Stimulated activated naive CD8-positive, alpha-beta T cell treated with anti-CD3 and anti-CD28 coated beads, Interleukin-15, amount 100 ng/mL, for 72 hours (primary cell): ENCODE measurements around the gene ZNF439.
"Not testable (repeated sequence)": the region's sequence is repeated elsewhere in the genome, so short reads cannot be mapped to it uniquely, and the experiment has no call there.

Experiments
- ATAC-seq: fragments of 150-1000 bp; cut with Tn5 transposase; 2 replicates; pipeline ENCODE4 v1.10.0; 2021; ENCODE audit warnings: mild to moderate bottlenecking, moderate library complexity
- DNase-seq, 2 donors: peaks; one replicate each; pipeline ENCODE4 v3.0.0; 2021 to 2022
- H3K27ac Mint-ChIP-seq, 2 donors: one replicate each; pipeline ENCODE4 v1.8.0; 2022; ENCODE audit warnings: mild to moderate bottlenecking in 2 of 2, mixed read lengths in 2 of 2, moderate library complexity in 2 of 2
- H3K27me3 Mint-ChIP-seq: one replicate; pipeline ENCODE4 v1.8.0; 2022; ENCODE audit warnings: mixed read lengths
- H3K4me1 Mint-ChIP-seq: one replicate; pipeline ENCODE4 v1.8.0; 2022; ENCODE audit warnings: mild to moderate bottlenecking, mixed read lengths
- H3K4me3 Mint-ChIP-seq, 2 donors: one replicate each; pipeline ENCODE4 v1.8.0; 2022; ENCODE audit warnings: mild to moderate bottlenecking in 2 of 2, mixed read lengths in 2 of 2, moderate library complexity in 1 of 2
- H3K9me3 Mint-ChIP-seq, 2 donors: one replicate each; pipeline ENCODE4 v1.8.0; 2022; ENCODE audit warnings: mixed read lengths in 2 of 2

ZNF439 gene

GRCh38 chr19:11889901-11890300 lies 41.4 kb downstream of the ZNF439 start:
- Mint-ChIP-seq H3K4me1 (peaks cover 27% of the 10 kb centered on the region), H3K9me3 (peaks cover 10 to 23% of the 10 kb centered on the region in 2 donors)
- not testable (repeated sequence) for H3K4me3 Mint-ChIP-seq, DNase-seq, H3K27ac Mint-ChIP-seq, H3K27me3 Mint-ChIP-seq, ATAC-seq

GRCh38 chr19:11890634-11891033 lies 42.1 kb downstream of the ZNF439 start:
- no peak for DNase-seq
- no peak for ATAC-seq
- Mint-ChIP-seq H3K27me3 (no peaks in the 10 kb centered on the region), H3K27ac (no peak overlapping the region), H3K4me1 (peaks cover 27% of the 10 kb centered on the region), H3K9me3 (peaks cover 16 to 31% of the 10 kb centered on the region in 2 donors), H3K4me3 (no peak overlapping the region)

DNA sequence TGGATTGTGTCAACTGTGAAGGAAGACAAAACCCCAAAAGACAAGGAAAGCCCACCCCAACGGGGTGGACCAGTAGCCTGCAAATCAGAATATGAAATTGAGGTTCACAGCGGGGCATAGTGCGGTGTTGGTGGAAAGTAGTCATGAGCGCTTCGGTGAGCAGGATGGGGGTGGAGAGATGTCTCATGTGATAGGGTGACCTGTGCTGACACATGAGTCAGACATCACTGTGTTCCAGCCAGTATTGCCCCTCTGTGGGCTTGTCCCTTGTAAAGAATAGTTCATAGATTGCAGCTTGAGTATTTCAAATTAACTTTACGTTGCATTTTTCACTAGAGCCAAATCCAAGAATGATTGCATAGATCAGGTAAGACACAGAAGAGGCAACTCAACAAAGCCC lies 46.3 kb downstream of the ZNF439 start:
- Mint-ChIP-seq H3K27ac (no peak overlapping the region), H3K4me3 (no peak overlapping the region), H3K27me3 (no peaks in the 10 kb centered on the region), H3K4me1 (peaks cover under 1% of the 10 kb centered on the region), H3K9me3 (peaks cover 29 to 38% of the 10 kb centered on the region in 2 donors)
- ATAC-seq (no peak), DNase-seq (no peak)

- H3K4me1 Mint-ChIP-seq = no peaks in the 10 kb centered on the region
- no peaks in the 10 kb centered on the region for H3K27me3 Mint-ChIP-seq
- no peak overlapping the region for H3K4me3 Mint-ChIP-seq
- H3K9me3 Mint-ChIP-seq = peaks cover 31 to 53% of the 10 kb centered on the region in 2 donors
- no peak overlapping the region for H3K27ac Mint-ChIP-seq
- ATAC-seq (no peak), DNase-seq (no peak)
Measured at GRCh38 chr19:11902228-11902627, 53.7 kb downstream of the ZNF439 start.

GRCh38 chr19:11905928-11906327 lies 57.4 kb downstream of the ZNF439 start:
- ATAC-seq (no peak), DNase-seq (no peak)
- Mint-ChIP-seq H3K27ac (no peak overlapping the region), H3K9me3 (peaks cover 43 to 60% of the 10 kb centered on the region in 2 donors), H3K4me3 (no peak overlapping the region), H3K4me1 (no peaks in the 10 kb centered on the region), H3K27me3 (no peaks in the 10 kb centered on the region)

- DNase-seq, ATAC-seq, H3K4me3 Mint-ChIP-seq, H3K27ac Mint-ChIP-seq, H3K27me3 Mint-ChIP-seq, H3K4me1 Mint-ChIP-seq: not testable (repeated sequence)
- H3K9me3 Mint-ChIP-seq = peaks cover 27 to 61% of the 10 kb centered on the region in 2 donors
Measured at GRCh38 chr19:11911937-11912336, 63.4 kb downstream of the ZNF439 start.

DNA sequence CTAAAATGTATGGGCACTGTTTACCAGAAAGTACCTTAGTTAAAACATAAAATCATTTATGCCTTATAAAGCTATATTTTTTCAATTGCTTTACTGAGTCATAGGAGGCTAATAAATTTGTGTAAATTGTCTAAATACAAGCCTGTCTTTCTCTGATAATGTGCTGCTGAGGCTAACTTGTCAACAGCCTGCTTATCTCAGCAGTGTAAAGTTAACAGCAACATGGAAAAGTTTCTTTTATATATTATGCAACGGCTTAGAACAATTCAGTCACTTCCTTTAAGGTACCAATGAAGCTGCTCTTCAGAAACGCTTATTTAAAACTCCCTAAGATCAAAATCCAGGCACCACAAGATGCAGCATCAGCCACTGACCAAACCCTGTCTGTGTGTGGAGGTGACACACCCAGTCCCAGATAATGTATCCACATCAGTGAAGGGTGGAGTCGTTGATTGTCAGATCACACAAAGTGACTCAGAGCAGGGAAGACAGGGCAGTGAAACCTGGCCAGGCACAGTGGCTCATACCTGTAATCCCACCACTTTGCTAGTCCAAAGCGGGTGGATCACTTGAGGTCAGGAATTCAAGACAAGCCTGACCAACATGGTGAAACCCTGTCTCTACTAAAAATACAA lies 66.0 kb downstream of the ZNF439 start:
- not testable (repeated sequence) for H3K27me3 Mint-ChIP-seq, DNase-seq, H3K27ac Mint-ChIP-seq, ATAC-seq, H3K4me3 Mint-ChIP-seq, H3K4me1 Mint-ChIP-seq
- H3K9me3 Mint-ChIP-seq = peaks cover 15 to 49% of the 10 kb centered on the region in 2 donors
